Activated CD4-positive, CD25-positive, alpha-beta regulatory T cell treated with anti-CD3 and anti-CD28 coated beads, Interleukin-2, amount 50 U/mL, for 24 hours (primary cell): ENCODE results near the gene P4HA3.
"Not testable (repeated sequence)": the region's sequence is repeated elsewhere in the genome, so short reads cannot be mapped to it uniquely, and the experiment has no call there.

Experiments
- ATAC-seq, 2 donors: fragments of 150-1000 bp; cut with Tn5 transposase; one replicate each; pipeline ENCODE4 v1.10.0; 2021; ENCODE audit warnings: mild to moderate bottlenecking in 1 of 2, moderate library complexity in 1 of 2

P4HA3 gene

GRCh38 chr11:74311352-74311926 is at the start of gene P4HA3:
P4HA3 (minus strand) TSS chr11:74311640; CDS start chr11:74311611, 29 bp downstream.
- ATAC-seq = peak; percentile 81 to 85

DNA sequence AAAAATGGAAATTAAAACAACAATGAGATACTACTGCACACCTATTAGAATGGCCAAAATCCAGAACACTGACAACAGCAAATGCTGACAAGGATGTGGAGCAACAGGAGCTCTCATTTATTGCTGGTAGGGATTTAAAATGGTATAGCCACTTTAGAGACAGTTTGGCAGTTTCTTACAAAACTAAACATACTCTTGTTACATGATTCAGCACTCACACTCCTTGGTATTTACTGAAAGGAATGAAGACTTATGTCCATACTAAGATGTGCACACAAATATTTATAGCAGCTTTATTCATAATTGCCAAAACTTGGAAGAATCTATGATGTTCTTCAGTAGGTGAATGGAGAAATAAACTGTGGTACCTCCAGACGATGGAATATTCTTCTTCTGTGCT is 46.0 kb upstream of the P4HA3 start:
- no peak for ATAC-seq

DNA sequence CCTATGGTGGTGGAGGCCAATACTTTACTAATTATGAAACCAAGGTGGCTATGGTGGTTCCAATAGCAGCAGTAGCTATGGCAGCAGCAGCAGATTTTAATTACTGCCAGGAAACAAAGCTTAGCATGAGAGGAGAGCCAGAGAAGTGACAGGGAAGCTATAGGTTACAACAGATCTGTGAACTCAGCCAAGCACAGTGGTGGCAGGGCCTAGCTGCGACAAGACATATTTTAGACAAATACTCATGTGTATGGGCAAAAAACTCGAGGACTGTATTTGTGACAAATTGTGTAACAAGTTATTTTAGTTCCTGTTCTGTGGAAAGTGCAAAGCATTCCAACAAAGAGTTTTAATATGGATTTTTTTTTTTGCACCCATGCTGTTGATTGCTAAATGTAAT is 44.2 kb upstream of the P4HA3 start:
- no peak for ATAC-seq

GRCh38 chr11:74354036-74354435 is 42.6 kb upstream of the P4HA3 start:
- no peak for ATAC-seq

DNA sequence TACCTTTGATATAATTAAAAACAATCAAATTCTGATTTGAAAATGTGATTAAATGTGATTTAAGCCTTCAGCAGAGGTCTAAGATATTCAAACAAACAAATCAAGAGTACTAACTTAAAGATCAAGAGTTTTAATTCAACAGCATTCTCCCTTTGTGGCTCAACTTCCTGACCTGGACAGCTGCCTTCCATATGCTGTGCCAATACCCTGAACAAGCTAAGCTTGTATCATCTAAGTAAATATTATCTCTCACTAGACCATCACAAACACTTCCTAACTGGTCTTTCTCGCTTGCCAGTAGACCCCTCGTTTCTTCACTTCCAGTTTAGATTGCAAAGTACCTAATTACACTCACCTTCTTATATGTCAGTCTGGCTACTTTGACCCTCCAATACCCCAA is 35.9 kb upstream of the P4HA3 start:
- ATAC-seq = no peak

- no peak for ATAC-seq
These were observed 34.0 kb upstream of the P4HA3 start for GRCh38 chr11:74345420-74345819.

GRCh38 chr11:74341921-74342320 is 30.5 kb upstream of the P4HA3 start:
- no peak for ATAC-seq

GRCh38 chr11:74339619-74340018 is 28.2 kb upstream of the P4HA3 start:
- ATAC-seq = no peak

DNA sequence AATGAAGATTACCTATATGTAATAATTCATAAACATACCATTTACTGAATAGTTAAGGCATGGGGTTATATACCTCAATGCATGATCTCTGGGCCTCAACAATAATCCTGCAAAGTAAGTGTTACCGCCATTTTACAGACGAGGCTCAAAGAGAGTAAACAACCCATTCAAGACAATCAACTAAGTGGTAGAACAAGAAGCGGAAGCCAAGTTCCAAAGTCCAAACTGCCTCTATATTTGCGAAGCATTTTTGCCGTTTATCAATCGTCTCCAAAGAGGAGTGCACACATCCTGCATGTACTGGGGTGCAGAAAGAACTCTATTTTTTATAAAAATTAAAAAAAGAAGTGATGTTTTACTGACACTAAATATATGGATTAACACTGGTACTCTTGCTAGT is 27.5 kb upstream of the P4HA3 start:
- ATAC-seq = no peak

DNA sequence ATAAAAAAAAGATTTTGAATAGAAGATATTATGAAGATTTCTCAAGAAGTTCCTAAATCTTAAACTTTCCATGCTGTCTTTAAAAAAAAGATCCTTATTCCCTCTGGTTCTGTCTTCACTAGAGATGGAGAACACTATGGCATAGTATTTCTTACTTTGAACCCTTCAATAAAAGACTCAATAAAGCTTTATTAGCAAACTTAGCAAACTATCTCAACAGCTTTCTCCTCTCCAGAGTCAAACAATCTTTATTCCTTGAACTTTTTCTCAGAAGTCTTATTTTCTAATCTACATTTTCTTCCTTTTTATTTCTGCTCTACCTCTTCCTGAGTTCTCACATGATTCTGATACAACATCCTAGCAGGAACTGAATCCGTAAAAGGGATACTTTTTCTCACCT is 21.8 kb upstream of the P4HA3 start:
- no peak for ATAC-seq

DNA sequence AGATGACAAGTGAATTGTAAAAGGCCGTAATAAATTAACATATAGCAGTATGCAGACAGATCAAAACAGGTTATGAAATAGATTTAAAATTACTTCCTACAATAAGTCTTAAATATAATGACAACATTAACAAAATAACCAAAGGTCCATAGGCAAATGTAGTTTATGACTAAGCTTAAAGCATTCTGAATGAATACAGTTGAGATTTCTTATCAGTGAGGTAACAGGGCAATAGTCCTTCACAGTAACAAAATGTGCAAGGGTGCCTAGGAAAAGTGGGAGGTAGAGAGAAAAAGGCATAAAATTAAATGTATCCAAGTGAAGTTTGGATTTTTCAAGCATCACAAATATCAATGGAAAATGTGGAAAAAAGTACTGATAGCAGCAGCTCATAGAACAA is 20.9 kb upstream of the P4HA3 start:
- ATAC-seq = no peak

DNA sequence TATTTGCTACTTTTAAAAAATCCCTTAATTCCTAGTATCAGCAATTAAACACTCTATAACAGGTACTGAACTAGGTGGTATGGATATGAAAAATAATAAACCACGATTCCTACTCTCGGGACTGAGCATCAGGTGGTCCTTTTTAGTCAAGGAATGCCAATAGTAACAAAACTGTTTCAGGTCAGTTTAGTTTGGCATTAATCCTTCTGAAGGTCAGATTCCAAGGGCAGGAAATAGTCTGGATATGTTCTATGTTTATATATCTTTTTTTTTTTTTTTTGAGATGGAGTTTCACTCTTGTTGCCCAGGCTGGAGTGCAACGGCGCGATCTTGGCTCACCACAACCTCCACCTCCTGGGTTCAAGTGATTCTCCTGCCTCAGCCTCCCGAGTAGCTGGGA is 19.6 kb upstream of the P4HA3 start:
- ATAC-seq = not testable (repeated sequence)

DNA sequence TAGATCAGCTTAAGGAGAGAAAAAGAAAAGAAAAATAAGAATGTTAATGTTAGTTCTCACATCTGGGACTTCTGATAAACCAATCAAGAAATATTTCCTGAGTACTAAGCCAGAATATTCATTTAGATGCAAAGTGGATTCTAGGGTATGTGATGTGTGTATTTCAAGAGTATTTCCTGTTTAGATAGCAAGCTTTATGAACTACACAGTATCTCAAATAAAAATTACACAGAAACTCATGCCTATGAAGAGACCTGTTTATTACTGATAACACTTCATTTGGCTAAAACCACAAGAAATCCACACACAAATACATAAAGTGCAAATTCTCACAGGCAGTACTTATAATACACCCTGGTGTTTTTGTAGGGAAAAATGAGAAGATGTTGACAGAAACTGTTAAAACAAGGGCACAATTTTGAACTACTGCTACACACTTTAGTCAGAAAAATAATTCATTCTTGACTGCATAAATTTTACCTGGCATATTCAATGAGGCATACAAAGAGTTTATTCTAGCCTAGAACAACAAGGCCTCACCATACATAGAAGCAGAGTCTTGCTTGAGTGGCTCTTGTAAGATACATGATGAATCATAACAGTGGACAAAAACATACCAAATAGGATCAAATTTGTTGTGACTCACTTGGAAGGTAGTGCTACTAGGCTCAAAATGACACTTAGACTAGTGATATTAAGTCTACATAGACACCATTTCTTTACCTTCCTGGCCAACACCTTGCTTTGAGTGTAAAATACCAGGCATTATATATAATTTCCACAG is 18.8 kb upstream of the P4HA3 start:
- ATAC-seq = no peak

GRCh38 chr11:74327076-74327475 is 15.6 kb upstream of the P4HA3 start:
- ATAC-seq = no peak

DNA sequence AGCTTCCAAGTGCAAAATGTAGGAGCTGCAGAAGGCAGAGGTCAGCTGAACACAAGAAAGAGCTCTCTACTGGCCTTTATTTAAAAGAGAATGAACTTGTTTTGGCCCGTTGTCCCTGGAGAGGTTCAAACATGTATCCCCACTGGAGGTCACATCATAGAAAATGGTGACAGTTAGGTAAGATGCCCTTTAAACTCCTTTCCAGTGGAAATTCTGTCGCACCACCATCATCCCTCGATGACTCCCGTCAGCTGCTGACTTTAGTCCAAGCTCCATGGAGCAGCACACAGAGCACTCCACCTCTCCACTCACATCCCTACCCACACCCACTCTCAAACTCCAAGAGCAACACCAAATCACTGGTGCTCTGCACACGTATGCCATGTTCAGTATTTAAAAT is 15.2 kb upstream of the P4HA3 start:
- no peak for ATAC-seq

GRCh38 chr11:74325649-74326645 is 14.5 kb upstream of the P4HA3 start:
- no peak for ATAC-seq

GRCh38 chr11:74322667-74323066 is 11.2 kb upstream of the P4HA3 start:
- no peak for ATAC-seq

DNA sequence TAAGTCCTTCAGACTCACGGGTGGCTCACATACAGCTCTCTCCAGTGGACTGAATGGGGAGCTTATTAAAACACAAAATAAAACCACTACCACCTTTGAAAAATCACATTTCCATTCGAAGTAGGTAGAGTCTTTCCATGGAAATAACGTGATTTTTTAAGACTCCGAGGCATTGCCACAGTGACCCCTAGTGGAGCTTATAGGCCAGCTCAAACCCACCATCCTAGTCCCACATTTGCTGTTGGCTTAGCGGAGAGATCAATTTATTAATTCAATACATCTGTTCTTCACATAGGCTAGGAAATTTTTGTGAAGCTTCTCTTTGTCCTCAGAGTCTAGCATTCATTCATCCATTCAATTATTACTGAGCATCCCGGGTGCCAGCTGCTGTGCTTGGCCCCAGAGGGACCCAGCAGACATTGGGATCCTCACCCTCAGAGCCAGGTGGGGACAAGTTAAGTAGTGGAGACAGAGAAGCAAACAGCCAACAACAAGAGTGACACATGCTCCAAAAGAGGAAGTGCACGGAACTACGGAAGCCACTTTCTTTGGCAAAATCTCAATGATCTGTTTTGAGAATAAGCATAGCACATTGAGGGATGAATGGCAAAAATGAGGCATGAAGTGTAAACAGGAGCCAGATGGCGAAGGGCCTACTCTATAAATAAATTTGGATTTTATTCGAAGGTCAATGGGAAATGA is 10.2 kb upstream of the P4HA3 start:
- ATAC-seq = no peak

DNA sequence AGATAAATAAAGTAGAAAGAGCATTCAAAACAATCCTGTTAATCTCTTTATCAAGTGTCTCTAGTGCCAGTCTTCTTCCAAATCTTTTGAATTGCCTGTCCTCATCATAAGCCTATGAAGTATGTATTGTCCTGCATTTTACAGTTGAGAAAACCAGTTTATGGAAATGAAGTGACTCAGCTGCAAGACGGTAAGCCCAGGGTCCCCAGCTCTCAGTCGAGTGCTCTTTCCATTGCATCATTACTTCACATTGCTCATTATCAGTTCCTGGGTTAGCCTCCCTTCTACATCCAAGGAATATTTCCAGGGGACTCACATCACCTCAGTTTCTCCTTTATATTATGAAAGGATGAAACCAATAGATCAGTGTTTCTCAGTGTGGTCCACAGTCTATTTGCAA is 9.1 kb upstream of the P4HA3 start:
- no peak for ATAC-seq

DNA sequence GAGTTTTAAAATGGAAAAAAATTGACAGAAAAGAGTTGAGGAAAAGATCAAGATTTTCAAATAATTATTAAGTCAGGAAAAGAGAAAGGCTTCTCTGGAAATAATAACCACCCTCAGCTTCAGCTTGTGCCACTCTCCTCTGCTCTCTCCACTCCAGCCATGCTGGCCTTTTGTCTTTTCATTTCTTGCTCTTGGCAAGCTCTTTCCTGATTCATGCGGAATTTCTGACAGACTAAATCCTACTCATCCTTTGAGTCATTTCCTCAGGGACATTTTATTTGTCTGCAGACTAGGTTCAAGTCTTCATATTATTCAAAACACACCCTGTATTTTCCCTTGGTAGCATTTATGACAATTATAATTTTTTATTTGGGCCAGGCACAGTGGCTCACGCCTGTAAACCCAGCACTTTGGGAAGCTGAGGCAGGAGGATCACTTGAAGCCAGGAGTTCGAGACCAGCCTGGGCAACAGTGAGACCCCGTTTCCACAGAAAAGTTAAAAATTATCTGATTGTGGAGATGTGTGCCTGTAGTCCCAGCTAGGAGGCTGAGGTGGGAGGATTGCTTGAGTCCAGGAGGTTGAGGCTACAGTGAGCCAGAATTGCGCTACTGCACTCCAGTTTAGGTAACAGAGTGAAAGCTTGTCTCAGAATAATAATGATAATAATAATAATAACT is 7.8 kb upstream of the P4HA3 start:
- no peak for ATAC-seq

DNA sequence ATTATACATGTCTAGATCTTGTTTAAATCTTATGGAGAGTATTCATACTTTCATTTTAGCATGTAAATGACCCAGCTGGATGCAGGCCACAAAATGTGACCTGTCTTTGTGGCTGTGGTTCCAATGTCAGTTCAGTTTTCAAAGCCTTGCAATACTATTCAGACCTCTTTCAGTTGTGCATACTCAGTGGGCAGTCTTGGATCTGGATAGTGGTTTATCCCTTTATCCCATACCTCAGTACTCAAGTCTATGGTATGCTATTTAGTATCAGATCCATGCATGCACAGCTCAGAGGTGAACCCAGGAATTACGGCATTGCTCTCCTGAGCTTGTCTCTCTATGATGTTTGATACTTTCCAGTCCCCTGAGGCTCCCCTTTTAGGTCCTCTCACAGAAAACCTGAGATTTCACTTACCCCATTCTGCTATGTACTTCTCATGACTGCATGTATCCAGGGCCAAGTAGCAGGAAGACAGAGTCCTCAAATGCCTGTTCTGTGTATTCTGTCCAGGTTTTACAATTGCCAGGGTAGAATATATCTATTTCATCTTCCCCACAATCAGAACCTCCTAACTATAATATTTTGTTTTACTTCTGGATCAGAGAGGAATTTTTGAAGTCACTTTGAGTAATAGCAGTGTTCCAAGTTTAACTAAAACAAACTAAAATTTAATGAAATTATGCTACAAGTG is 6.9 kb upstream of the P4HA3 start:
- no peak for ATAC-seq
